Esophagus muscularis mucosa (tissue), 4 donors: Measurements from ENCODE around the gene ACSL6. TPM values are rescaled to one million over a fixed set of nuclear protein-coding genes. Genes with fewer than 3 reads are reported as not detected.
A peak's percentile ranks its signal among the peaks of the same experiment; 100 is the strongest.

Experiments
- DNase-seq: peaks from one replicate; pipeline ENCODE4 v3.0.0-alpha.2; 2017; ENCODE audit errors: extremely low spot score
- H3K27ac ChIP-seq, 4 donors: fragments of 200-600 bp; sonication (generic); replicated peaks in 1 of 4; 1 replicate in 3 of 4; 2 replicates in 1 of 4; pipeline ENCODE4 v1.5.1; 2016 to 2019; ENCODE audit warnings: mild to moderate bottlenecking in 1 of 4
- H3K27me3 ChIP-seq, 4 donors: fragments of 200-600 bp; sonication (generic); one replicate each; pipeline versions ENCODE4 v1.5.1 to v1.6.0; 2016 to 2019
- H3K36me3 ChIP-seq, 4 donors: fragments of 200-600 bp; sonication (generic); one replicate each; pipeline ENCODE4 v1.5.1; 2016 to 2019
- H3K4me1 ChIP-seq, 4 donors: fragments of 200-600 bp; sonication (generic); one replicate each; pipeline ENCODE4 v1.5.1; 2016 to 2019
- H3K4me3 ChIP-seq, 4 donors: fragments of 200-600 bp; sonication (generic); 1 replicate in 2 of 4; 2 replicates in 2 of 4; pipeline ENCODE4 v1.5.1; 2016 to 2019; ENCODE audit warnings: mild to moderate bottlenecking in 4 of 4, moderate library complexity in 1 of 4
- H3K9me3 ChIP-seq, 4 donors: fragments of 200-600 bp; sonication (generic); 1 replicate in 3 of 4; 2 replicates in 1 of 4; pipeline ENCODE4 v1.5.1; 2016 to 2019
- CTCF ChIP-seq, 3 experiments: fragments of 200-600 bp in 2 of 3; fragments of 450-650 bp in 1 of 3; sonication (generic) in 2 of 3; IDR thresholded peaks; one replicate each; pipeline ENCODE4 v1.5.1; 2017 to 2019; ENCODE audit warnings: antibody characterized with exemption in 3 of 3, mild to moderate bottlenecking in 2 of 3, moderate library complexity in 1 of 3
- EP300 ChIP-seq: sonication (generic); formaldehyde crosslinking; IDR thresholded peaks from one replicate; pipeline ENCODE4 v1.6.1; 2017; ENCODE audit warnings: antibody characterized with exemption
- POLR2A ChIP-seq: fragments of 450-650 bp; IDR thresholded peaks from one replicate; pipeline ENCODE4 v1.6.1; 2017; ENCODE audit warnings: antibody characterized with exemption, moderate library complexity, mild to moderate bottlenecking, low read depth
- POLR2AphosphoS5 ChIP-seq, 2 donors: sonication (generic); formaldehyde crosslinking; IDR thresholded peaks; one replicate each; pipeline ENCODE4 v1.6.1; 2017; ENCODE audit warnings: antibody characterized with exemption in 2 of 2
- WGBS: methylation state at CpG from one replicate; pipeline ENCODE4 v1.1.5; 2018; 5-methylcytosine and 5-hydroxymethylcytosine counted together
- intact Hi-C: fragments of 100-400 bp; cut with DNase I; formaldehyde crosslinking; loops from one replicate; pipeline ENCODE4 v1.15.1; 2023
- total RNA-seq, 4 donors: library from RNA; depleted of rRNA; stranded (reverse); fragments of >200 nt; gene quantifications; one replicate each; pipeline versions ENCODE4 v1.1.0 to v1.2.1, GENCODE V29; 2016

The ACSL6 gene
- total RNA-seq, 4 donors from 2014 or later: 1.6 to 2.6 (median 1.9) TPM

- WGBS: 83% methylated on average over 7 of the region's 7 CpGs
These were observed 47.2 kb upstream of the ACSL6 start for GRCh38 chr5:132058646-132059042.

DNA sequence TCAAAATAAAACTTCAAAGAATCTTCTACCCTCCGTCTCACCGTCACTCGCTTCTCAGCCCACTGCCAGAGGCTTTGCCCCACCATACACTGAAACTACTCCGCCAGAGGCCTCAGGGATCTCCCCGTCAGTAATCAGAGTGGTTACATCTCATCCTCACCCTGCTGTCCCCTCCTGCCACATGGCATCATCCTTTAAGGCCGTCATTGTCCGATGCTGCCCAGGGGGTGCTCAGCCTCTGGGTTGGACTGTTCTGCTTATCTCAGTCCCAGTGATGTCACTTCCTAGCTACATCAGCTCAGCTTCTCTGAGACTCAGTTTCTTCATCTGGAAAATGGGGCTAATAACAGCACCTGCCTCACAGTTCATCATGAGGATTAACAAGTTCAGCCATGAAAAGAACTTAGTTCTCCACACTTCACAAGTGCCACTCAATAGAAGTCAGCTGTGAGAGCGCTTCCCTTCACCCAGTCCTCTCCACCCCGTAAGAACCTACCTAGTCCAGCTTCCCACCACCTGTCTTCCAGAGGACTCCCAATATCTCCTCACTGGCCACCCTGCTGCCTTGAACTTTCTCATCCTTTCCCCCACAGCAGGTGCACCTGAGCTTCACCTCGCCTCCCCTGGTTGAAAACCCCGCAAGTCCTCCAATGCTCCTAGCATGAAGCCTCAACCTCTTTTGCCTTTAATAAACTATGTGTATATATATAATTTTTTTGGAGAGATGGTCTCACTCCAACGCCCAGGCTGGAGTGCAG, 46.2 kb upstream of the ACSL6 start:
- H3K4me1 ChIP-seq: no peaks in the 10 kb centered on the region
- H3K27me3 ChIP-seq: no peaks in the 10 kb centered on the region
- TF ChIP-seq CTCF (IDR thresholded peaks at IDR 0.05): no peak
- no peak for TF ChIP-seq EP300
- TF ChIP-seq POLR2A: no peak
- no peak for TF ChIP-seq POLR2AphosphoS5 (IDR thresholded peaks at IDR 0.05)
- no peak for DNase-seq
- no peak overlapping the region for H3K27ac ChIP-seq
- whole genome bisulfite sequencing: 78% methylated on average over 12 of the region's 12 CpGs
- no peak overlapping the region for H3K4me3 ChIP-seq
- no peaks in the 10 kb centered on the region for H3K9me3 ChIP-seq
- intact Hi-C loops: no loop called here
- no peaks in the 10 kb centered on the region for H3K36me3 ChIP-seq

More at GRCh38 chr5:132058646-132059042, 47.2 kb upstream of the ACSL6 start:
- no peak for TF ChIP-seq POLR2AphosphoS5 (IDR thresholded peaks at IDR 0.05)
- no peak for TF ChIP-seq EP300
- TF ChIP-seq POLR2A: no peak
- no peak for TF ChIP-seq CTCF (IDR thresholded peaks at IDR 0.05)
- H3K36me3 ChIP-seq: no peaks in the 10 kb centered on the region
- no peaks in the 10 kb centered on the region for H3K27me3 ChIP-seq
- intact Hi-C loops: no loop called here
- no peak overlapping the region for H3K27ac ChIP-seq
- H3K4me1 ChIP-seq: no peaks in the 10 kb centered on the region
- H3K4me3 ChIP-seq: no peak overlapping the region
- no peak for DNase-seq
- H3K9me3 ChIP-seq: no peaks in the 10 kb centered on the region

DNA sequence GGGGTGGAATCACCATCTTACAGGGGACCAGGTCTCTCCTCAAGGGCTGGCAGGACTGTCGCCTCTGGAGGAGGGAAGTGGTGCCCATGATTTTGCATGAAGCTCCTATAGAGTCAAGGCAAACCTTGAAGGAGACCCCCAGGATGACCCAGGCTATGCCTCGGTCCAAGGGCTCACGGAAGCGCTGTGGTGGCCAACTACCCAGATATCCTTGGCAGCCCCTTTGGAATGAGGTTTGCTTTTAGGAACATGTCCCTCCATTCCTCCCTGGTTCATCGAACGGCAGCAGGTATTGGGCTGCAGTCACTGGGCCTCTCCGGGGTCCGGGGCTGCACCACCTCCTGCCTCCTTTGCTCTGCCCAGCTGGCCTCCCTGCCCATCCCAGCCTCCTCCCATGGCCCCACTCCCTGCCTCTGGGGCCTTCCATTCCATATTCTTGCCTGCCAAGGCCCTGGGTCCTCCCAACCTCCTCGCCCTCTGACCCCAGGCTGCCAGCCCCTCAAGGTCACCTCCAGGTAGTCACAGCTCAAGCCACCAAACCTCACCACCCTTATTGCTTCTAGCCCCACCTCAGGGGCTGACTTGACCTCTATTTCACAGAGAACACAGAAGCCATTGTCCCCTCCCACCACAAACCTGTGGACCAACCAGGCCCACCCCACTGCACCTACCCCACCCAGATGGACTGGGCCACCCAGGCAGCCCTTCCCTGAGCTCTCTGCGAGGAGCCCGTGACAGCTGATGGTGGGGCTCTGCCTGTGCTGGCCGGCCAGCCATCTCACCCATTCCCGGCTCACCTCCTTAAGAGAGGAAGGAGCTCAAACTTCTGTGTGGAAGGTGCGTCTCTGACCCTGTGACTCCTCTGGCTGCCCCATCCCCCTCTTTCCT, 45.4 kb upstream of the ACSL6 start:
- H3K4me3 ChIP-seq: no peak overlapping the region
- no peaks in the 10 kb centered on the region for H3K27me3 ChIP-seq
- 88% methylated on average over 14 of the region's 14 CpGs for WGBS
- TF ChIP-seq POLR2AphosphoS5 (IDR thresholded peaks at IDR 0.05) (no peak), CTCF (IDR thresholded peaks at IDR 0.05) (no peak), EP300 (no peak)
- intact Hi-C loops: no loop called here
- no peaks in the 10 kb centered on the region for H3K9me3 ChIP-seq
- no peak overlapping the region for H3K27ac ChIP-seq
- H3K4me1 ChIP-seq: no peaks in the 10 kb centered on the region
- no peaks in the 10 kb centered on the region for H3K36me3 ChIP-seq
- no peak for DNase-seq

DNA sequence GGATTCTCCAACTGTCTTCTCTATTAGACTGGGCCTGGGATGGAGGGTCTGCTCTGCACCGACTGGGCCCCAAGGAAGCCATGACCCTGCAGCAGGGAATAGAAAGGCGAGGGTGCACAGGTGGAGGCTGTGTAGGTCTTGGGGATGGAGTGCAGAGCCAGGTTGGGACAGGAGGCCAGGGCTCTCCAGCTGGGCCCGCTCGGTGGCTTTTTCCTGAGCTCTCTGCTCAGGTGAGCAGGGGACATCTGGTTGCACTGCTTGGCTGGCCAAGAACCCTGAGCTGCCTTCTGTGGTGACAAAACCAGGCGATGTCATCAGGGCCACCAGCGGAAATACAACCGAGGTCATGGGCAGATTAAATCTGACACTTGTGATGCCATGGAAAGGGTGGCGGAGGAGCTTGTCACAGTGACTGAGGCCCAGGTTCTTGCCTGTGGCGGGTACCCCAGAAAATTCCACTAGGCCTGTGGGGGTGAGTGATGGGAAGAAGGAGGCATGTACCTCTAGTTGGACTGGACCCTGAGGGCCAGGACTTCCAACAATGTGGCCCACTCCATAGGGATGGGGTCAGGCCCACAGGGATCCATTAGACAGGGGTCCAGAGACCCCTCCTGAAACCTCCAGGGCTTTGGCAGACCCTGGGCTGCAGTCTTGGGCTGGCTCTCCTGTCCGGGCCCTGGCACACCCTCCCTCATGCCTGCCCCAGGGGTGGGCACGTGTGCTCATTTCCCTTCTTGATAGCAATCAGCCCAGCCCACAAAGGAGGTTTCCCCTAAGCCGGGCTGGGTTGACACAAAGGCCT, 44.6 kb upstream of the ACSL6 start:
- Histone ChIP-seq H3K36me3 (no peaks in the 10 kb centered on the region), H3K9me3 (no peaks in the 10 kb centered on the region), H3K27ac (no peak overlapping the region), H3K27me3 (no peaks in the 10 kb centered on the region), H3K4me3 (no peak overlapping the region), H3K4me1 (no peaks in the 10 kb centered on the region)
- no peak for TF ChIP-seq CTCF (IDR thresholded peaks at IDR 0.05)
- no peak for TF ChIP-seq POLR2AphosphoS5 (IDR thresholded peaks at IDR 0.05)
- TF ChIP-seq POLR2A: no peak
- TF ChIP-seq EP300: no peak
- peak; percentile 82 for DNase-seq
- intact Hi-C loops: no loop called here
- 98% methylated on average over 9 of the region's 12 CpGs for WGBS
